Fibroblast of skin of left quadriceps (primary cell): ENCODE measurements around the gene INSYN2B.
A peak's percentile ranks its signal among the peaks of the same experiment; 100 is the strongest.

Experiments used
- DNase-seq, 2 experiments: peaks; one replicate each; pipeline ENCODE4 v3.0.0-alpha.2; 2013; ENCODE audit warnings: low read depth in 2 of 2

Gene INSYN2B

GRCh38 chr5:169889572-169889971, 90.7 kb downstream of the INSYN2B start:
- DNase-seq = no peak

GRCh38 chr5:169886677-169887076, 93.6 kb downstream of the INSYN2B start:
- no peak for DNase-seq

GRCh38 chr5:169886033-169886432, 94.3 kb downstream of the INSYN2B start:
- no peak for DNase-seq

- no peak for DNase-seq
These were observed 98.5 kb downstream of the INSYN2B start for GRCh38 chr5:169881702-169882303.

- DNase-seq = no peak
These were observed 99.5 kb downstream of the INSYN2B start for GRCh38 chr5:169880785-169881184.

- DNase-seq = no peak
These were observed 100.2 kb downstream of the INSYN2B start for GRCh38 chr5:169880012-169880663.

- DNase-seq = no peak
These were observed 103.9 kb downstream of the INSYN2B start for GRCh38 chr5:169876386-169876785.

GRCh38 chr5:169875731-169876130, 104.6 kb downstream of the INSYN2B start:
- DNase-seq = no peak

- DNase-seq = peak; percentile 50 to 55
These were observed 105.1 kb downstream of the INSYN2B start for GRCh38 chr5:169875091-169875728.

GRCh38 chr5:169874621-169875020, 105.7 kb downstream of the INSYN2B start:
- DNase-seq = no peak

GRCh38 chr5:169873642-169874041, 106.7 kb downstream of the INSYN2B start:
- DNase-seq = peak in 1 of 2 experiments; percentile 29

GRCh38 chr5:169871826-169872490, 108.3 kb downstream of the INSYN2B start:
- no peak for DNase-seq

- DNase-seq = no peak
These were observed 110.1 kb downstream of the INSYN2B start for GRCh38 chr5:169870211-169870610.

- DNase-seq = no peak
These were observed 111.2 kb downstream of the INSYN2B start for GRCh38 chr5:169869066-169869465.

GRCh38 chr5:169867347-169867746, 112.9 kb downstream of the INSYN2B start:
- DNase-seq = no peak

- DNase-seq = no peak
These were observed 115.8 kb downstream of the INSYN2B start for GRCh38 chr5:169864483-169864882.

- DNase-seq = no peak
These were observed 117.9 kb downstream of the INSYN2B start for GRCh38 chr5:169862391-169862811.

- DNase-seq = peak; percentile 60 to 62
These were observed 118.4 kb downstream of the INSYN2B start for GRCh38 chr5:169861934-169862333.

- DNase-seq = no peak
These were observed 118.9 kb downstream of the INSYN2B start for GRCh38 chr5:169861433-169861832.

GRCh38 chr5:169860585-169860984, 119.7 kb downstream of the INSYN2B start:
- no peak for DNase-seq

- peak; percentile 64 to 69 for DNase-seq
These were observed 123.7 kb downstream of the INSYN2B start for GRCh38 chr5:169856571-169856970.

- no peak for DNase-seq
These were observed 128.9 kb downstream of the INSYN2B start for GRCh38 chr5:169851321-169851850.
